ENCODE results near the gene MEF2C.
"Not testable (repeated sequence)": the region's sequence is repeated elsewhere in the genome, so short reads cannot be mapped to it uniquely, and the experiment has no call there.

Gene MEF2C

DNA sequence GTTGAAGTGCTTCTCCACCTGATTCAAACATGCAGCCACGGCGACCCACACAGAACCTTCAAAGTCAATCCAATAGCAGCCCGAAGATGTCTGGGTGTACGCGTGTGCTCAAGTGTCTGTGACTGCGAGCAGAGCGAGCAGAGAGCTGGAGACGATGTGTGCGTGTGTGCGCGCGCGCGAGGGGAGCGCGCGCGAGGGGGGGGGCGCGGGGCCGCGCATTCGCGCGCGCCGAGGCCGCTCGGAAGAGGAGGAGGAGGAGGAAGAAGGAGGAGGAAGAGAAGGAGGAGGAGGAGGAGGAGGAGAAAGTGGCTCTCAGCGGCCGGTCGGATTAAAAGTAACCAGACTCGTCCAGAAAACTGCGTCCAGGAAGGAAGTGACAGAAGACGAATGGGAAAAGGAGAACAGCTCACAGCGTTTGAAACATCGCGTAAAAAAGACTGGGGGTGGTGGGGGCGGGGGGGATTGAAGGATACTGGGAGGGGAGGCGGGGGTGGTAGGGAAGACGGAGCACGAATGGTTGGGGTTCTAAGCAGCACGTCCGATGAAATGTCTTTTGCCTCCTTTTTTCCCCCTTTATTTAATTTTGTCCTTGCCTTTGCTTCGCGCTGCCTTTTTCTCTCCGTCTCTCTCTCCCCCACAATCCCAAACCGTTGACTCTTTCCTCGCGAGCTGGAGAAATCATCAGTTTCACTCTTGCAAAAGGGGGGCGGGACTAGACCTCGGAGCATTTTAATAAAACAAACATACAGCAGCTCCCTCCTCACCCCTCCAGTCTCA lies at the start of gene MEF2C:
TSS of gene MEF2C (minus strand) at position 126 of the 777 bp plus-strand sequence. CDS start 59,396 bp downstream, outside the sequence.
- Mint-ChIP-seq H3K4me1 (peaks cover 29% of the 10 kb centered on the region), H3K4me3 (peak within 1 kb of the TSS; percentile 98), H3K27me3 (no peaks in the 10 kb centered on the region), H3K27ac (peak within 1 kb of the TSS; percentile 99), H3K36me3 (peaks cover 6% of the 10 kb centered on the region), H3K9me3 (no peaks in the 10 kb centered on the region)
- ATAC-seq, result peak; percentile 86

DNA sequence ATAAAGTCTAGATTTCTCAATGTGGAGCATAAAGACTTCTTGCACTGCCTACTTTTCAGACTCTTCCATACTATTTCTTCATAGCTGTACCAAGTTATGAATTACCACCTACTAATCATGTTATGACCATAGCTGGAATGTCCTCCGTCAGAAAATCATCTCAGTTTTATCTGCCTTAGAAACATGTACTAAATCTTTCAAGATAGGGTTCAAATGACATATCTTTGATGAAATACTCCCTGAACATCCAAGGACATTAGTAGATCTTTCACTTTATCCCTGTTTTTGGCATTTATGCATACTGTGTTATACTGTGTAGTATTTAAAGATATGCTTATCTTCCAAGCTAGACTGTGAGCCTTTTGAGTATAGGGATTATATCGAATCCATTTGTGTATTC lies 49.6 kb upstream of the MEF2C start:
- peaks cover 5% of the 10 kb centered on the region for H3K36me3 Mint-ChIP-seq
- no peak overlapping the region for H3K4me3 Mint-ChIP-seq
- no peak overlapping the region for H3K27ac Mint-ChIP-seq
- no peaks in the 10 kb centered on the region for H3K9me3 Mint-ChIP-seq
- no peaks in the 10 kb centered on the region for H3K27me3 Mint-ChIP-seq
- ATAC-seq, result no peak
- no peaks in the 10 kb centered on the region for H3K4me1 Mint-ChIP-seq

DNA sequence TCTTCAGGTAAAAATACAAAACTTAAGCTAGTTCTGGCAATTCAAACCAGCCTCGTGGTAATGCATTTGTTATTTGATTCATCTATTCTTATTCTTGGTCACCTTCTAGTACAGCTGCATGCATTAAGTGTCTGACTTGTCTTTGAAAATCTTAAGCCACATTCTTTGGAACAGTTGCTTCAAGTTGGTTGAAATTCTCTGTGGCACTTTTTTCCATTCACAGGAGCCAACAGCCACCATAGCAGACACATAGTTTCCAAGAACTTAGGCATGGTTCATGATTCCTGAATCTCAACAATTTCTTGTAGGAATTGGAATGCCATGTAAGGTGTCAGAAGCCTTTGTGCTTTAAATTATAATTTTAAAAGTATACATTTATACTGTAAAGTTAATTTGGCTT lies 47.4 kb upstream of the MEF2C start:
- H3K9me3 Mint-ChIP-seq, result no peaks in the 10 kb centered on the region
- H3K27ac Mint-ChIP-seq, result no peak overlapping the region
- no peaks in the 10 kb centered on the region for H3K4me1 Mint-ChIP-seq
- no peak overlapping the region for H3K4me3 Mint-ChIP-seq
- H3K36me3 Mint-ChIP-seq, result peaks cover 13% of the 10 kb centered on the region
- no peaks in the 10 kb centered on the region for H3K27me3 Mint-ChIP-seq
- no peak for ATAC-seq

GRCh38 chr5:88929385-88929784 lies 46.4 kb upstream of the MEF2C start:
- H3K27ac Mint-ChIP-seq, result no peak overlapping the region
- H3K4me3 Mint-ChIP-seq, result no peak overlapping the region

DNA sequence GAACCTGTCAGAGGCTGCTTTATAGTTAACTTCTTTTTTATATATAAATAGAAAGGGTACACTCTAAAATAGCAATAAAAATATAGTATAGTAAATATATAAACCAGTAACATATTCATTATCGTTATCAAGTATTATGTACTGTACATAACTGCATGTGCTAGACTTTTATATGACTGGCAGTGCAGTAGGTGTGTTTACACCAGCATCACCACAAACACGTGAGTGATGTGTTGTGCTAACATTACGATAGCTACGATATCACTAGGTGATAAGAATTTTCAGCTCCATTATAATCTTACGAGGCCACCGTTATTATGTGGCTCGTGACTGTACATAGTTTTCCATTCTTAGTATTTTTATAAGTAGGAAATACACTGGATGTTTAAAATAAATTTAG lies 43.8 kb upstream of the MEF2C start:
- Mint-ChIP-seq H3K9me3 (no peaks in the 10 kb centered on the region), H3K4me3 (no peak overlapping the region), H3K27me3 (no peaks in the 10 kb centered on the region), H3K4me1 (no peaks in the 10 kb centered on the region), H3K27ac (no peak overlapping the region), H3K36me3 (peaks cover 17% of the 10 kb centered on the region)
- ATAC-seq, result no peak

More at GRCh38 chr5:88929385-88929784, 46.4 kb upstream of the MEF2C start:
- Mint-ChIP-seq H3K4me1 (no peaks in the 10 kb centered on the region), H3K36me3 (peaks cover 17% of the 10 kb centered on the region), H3K9me3 (no peaks in the 10 kb centered on the region), H3K27me3 (no peaks in the 10 kb centered on the region)
- ATAC-seq, result no peak

DNA sequence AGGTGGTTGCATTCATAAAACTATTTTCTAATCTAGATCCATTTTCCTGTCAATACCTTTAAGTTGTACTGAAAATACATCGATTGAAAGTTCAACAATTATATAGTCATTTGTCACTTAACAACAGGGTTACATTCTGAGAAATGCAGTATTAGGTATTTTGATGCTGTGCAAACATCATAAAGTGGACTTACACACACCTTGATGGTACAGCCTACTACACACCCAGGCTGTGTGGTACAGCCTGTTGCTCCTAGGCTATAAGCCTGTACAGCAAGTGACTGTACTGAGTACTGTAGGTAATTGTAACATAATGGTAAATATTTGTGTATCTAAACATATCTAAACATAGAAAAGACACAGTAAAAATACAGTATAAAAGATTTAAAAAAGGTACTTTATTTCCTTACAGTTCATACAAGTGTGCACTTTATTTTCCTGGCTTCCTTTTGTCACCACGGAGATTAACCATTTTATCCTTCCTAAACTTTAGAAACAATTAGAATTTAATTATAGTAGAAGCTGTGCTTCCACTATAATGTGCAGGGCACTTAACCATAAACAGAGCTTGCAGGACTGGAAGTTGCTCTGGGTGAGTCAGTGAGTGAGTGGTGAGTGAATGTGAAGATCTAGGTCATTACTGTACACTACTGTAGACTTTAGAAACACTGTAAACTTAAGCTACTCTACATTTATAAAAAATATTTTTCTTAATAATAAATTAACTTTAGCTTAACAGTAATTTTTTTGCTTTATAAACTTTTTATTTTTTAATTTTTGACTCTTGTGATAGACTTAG lies 42.9 kb upstream of the MEF2C start:
- Mint-ChIP-seq H3K36me3 (peaks cover 26% of the 10 kb centered on the region), H3K27ac (no peak overlapping the region), H3K9me3 (no peaks in the 10 kb centered on the region), H3K4me3 (no peak overlapping the region), H3K27me3 (no peaks in the 10 kb centered on the region), H3K4me1 (no peaks in the 10 kb centered on the region)
- no peak for ATAC-seq

DNA sequence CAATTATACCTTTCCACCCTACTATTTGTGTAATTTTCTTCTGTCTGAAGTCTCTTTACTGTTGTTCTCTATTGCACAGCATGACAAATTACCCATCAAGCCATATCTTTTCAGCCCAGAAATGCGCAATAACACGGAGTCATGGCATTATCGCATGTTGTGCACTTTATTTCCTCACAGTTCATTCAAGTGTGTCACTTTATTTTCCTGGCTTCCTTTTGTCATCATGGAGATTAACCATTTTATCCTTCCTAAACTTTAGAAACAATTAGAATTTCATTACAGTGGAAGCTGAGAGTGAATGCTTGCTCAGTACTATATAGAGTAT lies 41.3 kb upstream of the MEF2C start:
- no peak overlapping the region for H3K27ac Mint-ChIP-seq
- no peaks in the 10 kb centered on the region for H3K27me3 Mint-ChIP-seq
- H3K9me3 Mint-ChIP-seq, result peaks cover 3% of the 10 kb centered on the region
- H3K36me3 Mint-ChIP-seq, result peaks cover 39% of the 10 kb centered on the region
- no peak overlapping the region for H3K4me3 Mint-ChIP-seq
- no peak for ATAC-seq
- H3K4me1 Mint-ChIP-seq, result no peaks in the 10 kb centered on the region

DNA sequence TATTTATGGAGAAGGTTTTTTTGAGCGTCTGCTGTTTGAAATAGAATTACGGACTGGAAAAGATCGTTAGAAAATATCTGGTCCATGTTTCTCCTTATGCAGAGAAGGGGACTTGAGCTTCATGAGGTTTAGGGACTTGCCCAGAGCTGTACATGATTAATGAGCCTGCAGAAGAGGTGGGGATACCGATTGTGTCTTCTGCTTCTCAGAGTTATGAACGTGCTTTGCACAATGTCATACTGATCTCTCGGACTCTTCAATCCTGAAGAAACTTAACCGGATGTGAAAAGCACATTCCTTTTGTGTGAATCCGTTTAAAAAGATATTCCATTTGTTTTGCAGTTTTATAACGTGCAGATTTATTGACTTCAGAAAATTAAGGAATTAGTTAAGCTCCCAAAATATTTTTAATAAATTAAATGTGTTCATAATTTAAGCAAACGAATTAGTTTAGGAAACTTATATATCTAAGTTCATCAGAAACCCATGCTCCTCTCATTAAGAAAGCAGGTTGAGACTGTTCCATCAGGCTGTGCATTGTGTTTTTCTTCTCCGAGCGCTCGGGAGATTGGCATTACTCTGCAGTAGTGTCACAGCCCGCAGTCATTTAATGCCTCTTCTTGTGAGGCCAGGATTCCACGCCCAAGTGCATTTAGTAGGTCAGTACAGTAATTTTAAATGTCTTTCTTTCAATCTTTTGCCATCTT lies 40.8 kb upstream of the MEF2C start:
- no peak for ATAC-seq
- H3K4me1 Mint-ChIP-seq, result no peaks in the 10 kb centered on the region
- no peak overlapping the region for H3K27ac Mint-ChIP-seq
- peaks cover 43% of the 10 kb centered on the region for H3K36me3 Mint-ChIP-seq
- H3K4me3 Mint-ChIP-seq, result no peak overlapping the region
- no peaks in the 10 kb centered on the region for H3K27me3 Mint-ChIP-seq
- peaks cover 3% of the 10 kb centered on the region for H3K9me3 Mint-ChIP-seq

DNA sequence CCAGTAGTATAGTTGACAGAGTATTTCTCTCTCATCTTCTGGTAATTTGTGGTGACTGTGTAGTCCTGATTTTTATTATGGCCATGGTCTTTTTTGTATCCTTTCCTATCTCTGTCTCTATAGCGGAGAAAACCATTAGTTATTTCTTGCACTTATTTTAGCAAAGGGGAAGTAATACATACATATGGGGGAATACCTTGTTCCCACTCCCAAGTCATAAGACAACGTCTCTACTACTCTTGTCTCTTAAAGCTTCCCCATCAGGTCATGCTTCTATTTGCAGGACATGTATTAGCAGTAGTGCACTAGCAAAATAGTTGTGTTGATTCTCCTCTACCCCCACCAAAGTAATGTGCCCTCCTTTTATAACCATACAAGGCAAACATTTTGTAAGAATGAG lies 29.8 kb upstream of the MEF2C start:
- peaks cover 10% of the 10 kb centered on the region for H3K36me3 Mint-ChIP-seq
- not testable (repeated sequence) for H3K4me1 Mint-ChIP-seq, H3K27ac Mint-ChIP-seq, ATAC-seq, H3K27me3 Mint-ChIP-seq, H3K9me3 Mint-ChIP-seq, H3K4me3 Mint-ChIP-seq

DNA sequence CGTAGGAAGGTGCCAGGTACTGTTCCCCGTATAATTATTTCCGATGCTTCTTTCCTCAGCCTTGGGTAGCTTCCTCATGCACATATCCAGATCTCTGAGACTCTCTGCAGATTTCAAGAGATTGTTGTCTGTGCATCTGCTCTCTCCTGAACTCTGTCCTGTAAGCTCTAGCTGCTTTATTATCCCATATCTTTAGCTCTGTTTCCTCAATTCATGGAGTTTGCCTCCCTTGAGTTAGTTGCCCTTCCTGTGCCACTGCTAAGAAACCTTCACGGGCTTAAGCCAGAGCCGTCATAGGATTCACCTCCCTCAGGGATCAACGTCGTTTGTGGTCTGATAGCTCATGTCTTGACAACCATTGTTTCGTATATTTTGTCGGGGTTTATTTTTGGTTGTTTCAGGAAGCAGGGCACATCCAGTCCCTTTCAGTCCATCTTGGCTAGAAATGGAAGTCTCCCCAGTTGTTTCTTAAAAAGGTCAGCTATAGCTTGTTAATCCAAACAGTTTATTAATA lies 28.1 kb upstream of the MEF2C start:
- not testable (repeated sequence) for H3K27ac Mint-ChIP-seq, H3K9me3 Mint-ChIP-seq, ATAC-seq, H3K27me3 Mint-ChIP-seq, H3K4me1 Mint-ChIP-seq, H3K4me3 Mint-ChIP-seq
- peaks cover 10% of the 10 kb centered on the region for H3K36me3 Mint-ChIP-seq

DNA sequence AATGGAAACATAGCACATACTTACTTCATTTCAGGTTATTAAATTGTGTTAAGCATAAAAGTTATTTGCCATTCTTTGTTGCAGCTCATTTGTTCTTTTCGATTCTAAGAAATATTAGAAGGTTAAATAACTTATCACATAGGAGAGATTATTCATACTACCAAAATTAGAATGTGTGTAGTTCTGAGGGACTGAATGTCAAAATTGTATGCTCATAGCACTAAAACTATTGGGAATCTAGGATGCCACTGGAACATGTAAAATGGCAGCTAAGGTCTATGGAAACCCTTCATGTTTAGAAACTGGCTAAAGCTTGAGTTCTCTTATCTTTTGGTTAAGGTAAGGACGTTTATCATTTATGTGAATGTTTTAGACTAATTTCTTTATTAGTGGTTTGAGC lies 21.5 kb upstream of the MEF2C start:
- H3K9me3 Mint-ChIP-seq, H3K27ac Mint-ChIP-seq, ATAC-seq, H3K36me3 Mint-ChIP-seq, H3K4me1 Mint-ChIP-seq, H3K27me3 Mint-ChIP-seq, H3K4me3 Mint-ChIP-seq: not testable (repeated sequence)

DNA sequence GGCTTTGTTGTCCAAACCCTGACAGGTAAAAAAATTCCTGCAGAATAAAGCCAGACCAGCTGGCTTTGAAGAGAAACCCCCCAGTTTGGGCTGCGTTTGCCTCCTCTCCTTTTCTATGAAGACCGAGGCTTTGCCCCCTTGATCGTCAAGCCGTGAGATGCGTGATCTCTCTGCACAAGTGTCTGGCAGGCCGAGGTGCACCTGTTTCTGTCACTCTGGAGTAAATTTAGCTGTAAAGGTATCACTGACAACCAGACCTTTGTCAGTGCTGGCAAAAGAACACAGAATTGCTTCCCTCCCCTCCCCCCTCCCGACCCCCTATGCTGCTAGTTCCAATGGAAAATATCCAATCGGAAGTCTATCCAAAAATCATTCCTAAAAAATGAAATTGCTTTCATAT lies 21.0 kb upstream of the MEF2C start:
- not testable (repeated sequence) for H3K27ac Mint-ChIP-seq, H3K36me3 Mint-ChIP-seq, H3K27me3 Mint-ChIP-seq, H3K4me3 Mint-ChIP-seq, ATAC-seq, H3K9me3 Mint-ChIP-seq, H3K4me1 Mint-ChIP-seq

DNA sequence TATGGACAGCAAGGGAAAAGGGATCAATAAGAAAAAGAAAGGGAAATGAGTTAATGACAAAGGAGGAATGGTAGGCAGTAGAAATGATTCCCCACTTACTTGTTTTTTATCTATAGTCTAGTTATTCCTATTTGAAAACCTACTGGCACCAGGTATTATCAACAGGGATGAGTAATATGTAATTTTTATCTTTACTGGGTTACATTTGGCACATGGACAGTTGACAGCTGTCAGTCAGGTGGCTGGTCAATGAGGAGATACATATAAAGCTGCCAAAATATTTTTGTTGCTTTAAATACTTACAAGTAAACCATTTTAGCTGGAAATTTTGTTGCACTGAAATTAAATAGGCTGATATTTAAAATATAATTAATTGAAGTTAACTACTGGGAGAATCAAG lies 18.1 kb upstream of the MEF2C start:
- not testable (repeated sequence) for H3K4me1 Mint-ChIP-seq, H3K4me3 Mint-ChIP-seq, H3K36me3 Mint-ChIP-seq, H3K27me3 Mint-ChIP-seq, H3K9me3 Mint-ChIP-seq, H3K27ac Mint-ChIP-seq, ATAC-seq

- Mint-ChIP-seq H3K27ac (no peak overlapping the region), H3K27me3 (no peaks in the 10 kb centered on the region), H3K4me1 (peaks cover 17% of the 10 kb centered on the region), H3K36me3 (peaks cover 9% of the 10 kb centered on the region), H3K4me3 (no peak overlapping the region), H3K9me3 (no peaks in the 10 kb centered on the region)
- ATAC-seq, result no peak
Measured at GRCh38 chr5:88899096-88899737, 16.2 kb upstream of the MEF2C start.

GRCh38 chr5:88897748-88898147 lies 14.8 kb upstream of the MEF2C start:
- Mint-ChIP-seq H3K36me3 (peaks cover 9% of the 10 kb centered on the region), H3K4me1 (peaks cover 17% of the 10 kb centered on the region), H3K9me3 (no peaks in the 10 kb centered on the region), H3K4me3 (no peak overlapping the region), H3K27me3 (no peaks in the 10 kb centered on the region), H3K27ac (no peak overlapping the region)
- ATAC-seq, result no peak

All from stimulated activated memory B cell treated with anti-CD40 and anti-IgM and Interleukin-4, amounts not matched to agents 10 μg/mL and 1 μg/mL and 100 μg/mL, for 72 hours (primary cell).